Stimulated activated CD4-positive, alpha-beta T cell treated with anti-CD3 and anti-CD28 coated beads, Interleukin-2, amount 100 ng/mL, for 4 hours (primary cell): ENCODE measurements around the gene LGALSL.

Experiments
- DNase-seq: peaks from one replicate; pipeline ENCODE4 v3.0.0-alpha.2; 2020; ENCODE audit warnings: low read depth

LGALSL gene

GRCh38 chr2:64453770-64454385 is at the start of gene LGALSL:
Gene LGALSL (plus strand): TSS chr2:64454162. CDS start chr2:64454546, 384 bp downstream.
- DNase-seq: no peak

- no peak for DNase-seq
Measured at GRCh38 chr2:64404743-64405142, 49.2 kb upstream of the LGALSL start.

DNA sequence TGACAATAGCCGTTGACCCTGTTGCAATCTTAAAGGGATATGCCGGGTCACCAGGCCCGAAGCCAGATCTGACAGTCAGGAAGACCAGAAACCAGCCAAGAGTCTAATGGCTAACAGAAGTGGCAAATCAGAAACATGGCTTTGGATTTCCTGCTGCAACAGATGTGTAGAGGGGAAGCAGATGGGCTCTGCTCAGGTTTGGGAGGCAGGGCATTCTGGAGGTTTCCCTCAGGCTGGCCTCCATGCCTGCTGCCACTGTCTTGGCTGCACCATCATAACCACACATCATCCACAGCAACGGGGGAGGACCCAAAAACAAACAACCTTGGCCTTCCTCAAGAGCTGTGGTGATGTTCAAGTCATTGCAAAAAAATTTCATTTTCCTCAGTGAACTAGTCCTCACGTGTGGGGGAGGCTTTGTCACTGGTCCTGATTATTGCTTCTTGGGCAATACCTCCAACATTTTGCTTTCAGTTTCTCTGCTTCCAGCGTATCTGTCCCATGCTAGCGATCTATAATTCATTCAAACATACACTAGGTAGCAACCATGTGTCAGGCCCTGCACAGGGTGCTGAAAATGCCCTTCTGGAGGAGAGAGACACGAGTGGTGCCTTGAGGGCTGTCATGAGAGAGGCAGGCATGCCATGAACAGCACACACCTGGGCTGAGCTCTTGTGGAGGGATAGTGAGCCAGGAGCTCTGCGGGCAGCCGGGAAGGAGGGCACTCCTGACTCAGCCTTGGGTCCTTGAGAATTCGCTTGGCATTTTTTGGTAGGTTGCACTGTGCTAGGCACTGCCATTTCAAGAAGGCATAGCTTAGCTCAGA is 48.2 kb upstream of the LGALSL start:
- DNase-seq: no peak

DNA sequence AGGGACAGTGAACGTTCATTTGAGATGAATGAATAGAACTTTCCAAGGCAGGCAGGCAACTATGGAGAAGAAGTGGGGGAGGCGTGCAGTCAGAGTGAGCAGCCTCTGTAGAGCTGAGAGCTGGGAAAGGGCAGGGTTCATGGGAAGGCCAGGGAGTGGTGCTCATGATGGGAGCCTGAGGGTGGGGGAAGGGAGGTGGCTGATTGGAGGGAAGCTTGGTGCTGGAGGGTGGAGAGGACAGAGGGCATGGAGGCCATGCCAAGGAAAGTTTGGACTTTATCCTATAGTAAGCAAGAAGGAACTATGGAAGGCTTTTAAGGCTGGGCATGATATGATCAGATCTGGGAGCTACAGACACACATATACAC is 47.6 kb upstream of the LGALSL start:
- DNase-seq: no peak

DNA sequence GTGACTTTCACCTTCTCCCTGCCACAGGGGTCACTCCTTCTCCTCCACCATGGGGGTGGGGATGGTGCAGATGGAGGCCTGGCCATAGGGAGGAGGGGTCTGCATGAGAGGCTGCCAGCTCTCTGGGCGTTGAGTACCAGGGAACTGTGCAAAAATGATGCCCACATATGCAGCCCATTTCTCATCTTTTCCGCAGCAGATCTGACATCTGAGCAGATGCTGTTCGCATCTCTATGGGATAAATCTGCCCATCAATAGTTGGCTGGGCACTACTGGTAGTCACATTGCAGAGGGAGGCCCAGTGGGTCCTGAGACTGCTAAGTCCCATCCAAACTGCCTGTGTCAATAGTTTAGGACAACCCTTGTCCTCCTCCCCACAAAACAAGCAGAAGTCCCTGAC is 45.9 kb upstream of the LGALSL start:
- DNase-seq: no peak

- DNase-seq: no peak
Measured at GRCh38 chr2:64410671-64411070, 43.3 kb upstream of the LGALSL start.

DNA sequence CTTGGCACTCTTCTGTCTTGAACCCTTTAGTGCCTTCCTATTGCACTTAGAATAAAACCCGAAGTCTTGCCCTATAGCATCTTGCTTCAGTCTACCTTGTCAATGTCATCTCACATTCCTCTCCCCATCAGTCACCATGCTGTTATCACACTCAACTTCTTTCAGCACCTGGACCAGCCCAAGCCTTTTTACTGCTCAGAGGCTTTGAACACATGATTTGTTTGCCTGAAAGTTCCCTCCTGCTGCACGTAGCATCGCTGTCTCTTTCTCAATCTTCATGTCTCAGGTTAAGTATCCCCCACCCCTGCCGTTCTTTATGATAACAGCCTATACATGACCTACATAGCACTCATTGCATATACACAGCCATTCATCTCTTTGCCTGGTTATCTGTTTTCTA is 41.3 kb upstream of the LGALSL start:
- no peak for DNase-seq

GRCh38 chr2:64414736-64415435 is 39.1 kb upstream of the LGALSL start:
- DNase-seq: no peak

DNA sequence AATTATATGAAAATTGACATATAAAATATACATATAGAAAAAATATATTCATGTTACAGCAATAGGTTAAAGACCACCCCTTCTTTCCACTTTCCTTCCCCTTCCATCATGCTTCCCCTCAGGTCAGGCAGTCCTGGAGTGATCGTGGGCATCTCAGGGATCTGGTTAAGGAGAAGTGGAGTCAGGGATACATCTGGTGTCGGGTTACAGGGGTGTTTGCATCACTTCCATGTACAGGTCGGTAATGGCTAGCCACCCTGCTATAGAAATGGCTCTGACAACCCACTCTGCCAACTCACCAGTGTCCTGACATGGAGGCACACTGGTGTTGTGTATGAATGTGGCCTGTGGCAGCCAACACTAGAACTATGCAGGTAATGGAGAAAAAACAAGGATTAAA is 36.3 kb upstream of the LGALSL start:
- no peak for DNase-seq

DNA sequence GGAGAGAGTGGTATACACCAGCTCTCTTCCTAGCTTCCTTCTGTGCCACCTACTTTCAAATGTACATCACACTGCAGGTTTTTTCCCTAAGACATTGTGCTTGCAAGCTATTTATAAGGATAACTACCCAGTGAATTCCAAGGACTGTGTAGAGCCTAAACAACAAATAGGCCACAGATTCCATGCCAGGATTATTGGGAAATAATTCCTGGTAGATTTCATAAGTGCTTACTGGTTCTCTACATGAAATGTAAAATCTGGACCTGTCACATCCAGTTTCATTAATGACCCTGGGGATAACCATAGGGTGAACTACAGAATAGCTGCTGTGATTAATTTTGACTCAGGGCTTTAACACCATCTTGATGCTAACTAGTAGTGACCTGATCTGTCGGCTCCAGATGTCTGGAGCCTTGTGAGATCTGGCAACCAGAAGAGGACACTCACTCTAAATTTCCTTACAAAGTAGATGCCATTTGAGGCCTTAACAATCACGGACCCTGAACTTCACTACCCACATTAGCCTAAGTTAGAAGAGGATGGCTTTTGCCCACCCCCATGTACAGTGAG is 34.3 kb upstream of the LGALSL start:
- no peak for DNase-seq

DNA sequence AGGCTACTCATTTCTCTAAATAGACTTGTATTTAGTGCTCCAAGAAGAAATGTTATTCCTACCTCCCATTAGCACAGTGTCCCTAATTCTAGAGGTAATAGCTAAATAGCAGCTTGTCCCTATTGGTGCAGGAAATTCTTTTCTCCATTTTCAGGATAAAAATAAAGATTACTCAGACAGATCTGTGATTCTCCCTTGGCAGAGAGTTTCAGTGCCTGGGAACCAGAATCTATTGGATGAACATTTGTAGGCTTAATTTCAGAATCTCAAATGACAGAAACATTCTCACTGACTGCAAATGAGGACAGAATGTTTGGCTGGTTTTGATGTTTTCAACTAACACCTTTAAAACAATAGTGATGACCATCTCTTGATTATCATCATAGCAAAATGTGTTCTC is 33.3 kb upstream of the LGALSL start:
- DNase-seq: no peak

GRCh38 chr2:64421201-64421600 is 32.8 kb upstream of the LGALSL start:
- no peak for DNase-seq

GRCh38 chr2:64422466-64422865 is 31.5 kb upstream of the LGALSL start:
- no peak for DNase-seq

DNA sequence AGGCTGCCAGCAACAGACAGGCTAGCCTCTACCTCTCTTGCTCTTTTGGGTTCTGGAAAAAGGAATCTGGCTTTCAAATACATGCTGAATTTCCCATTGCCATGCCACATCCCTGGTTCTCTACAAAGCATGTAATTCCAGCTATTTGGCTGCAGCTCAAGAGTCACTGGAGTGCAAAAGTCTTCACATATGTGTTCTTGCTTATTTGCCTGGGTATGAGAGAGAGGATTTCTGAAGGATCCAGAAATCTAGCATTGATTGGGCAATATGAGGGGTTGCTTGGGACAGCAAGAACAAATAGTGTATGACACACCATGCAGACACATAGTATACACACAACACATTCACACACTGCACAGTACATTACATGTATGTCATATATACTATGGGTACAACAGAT is 30.7 kb upstream of the LGALSL start:
- DNase-seq: no peak

DNA sequence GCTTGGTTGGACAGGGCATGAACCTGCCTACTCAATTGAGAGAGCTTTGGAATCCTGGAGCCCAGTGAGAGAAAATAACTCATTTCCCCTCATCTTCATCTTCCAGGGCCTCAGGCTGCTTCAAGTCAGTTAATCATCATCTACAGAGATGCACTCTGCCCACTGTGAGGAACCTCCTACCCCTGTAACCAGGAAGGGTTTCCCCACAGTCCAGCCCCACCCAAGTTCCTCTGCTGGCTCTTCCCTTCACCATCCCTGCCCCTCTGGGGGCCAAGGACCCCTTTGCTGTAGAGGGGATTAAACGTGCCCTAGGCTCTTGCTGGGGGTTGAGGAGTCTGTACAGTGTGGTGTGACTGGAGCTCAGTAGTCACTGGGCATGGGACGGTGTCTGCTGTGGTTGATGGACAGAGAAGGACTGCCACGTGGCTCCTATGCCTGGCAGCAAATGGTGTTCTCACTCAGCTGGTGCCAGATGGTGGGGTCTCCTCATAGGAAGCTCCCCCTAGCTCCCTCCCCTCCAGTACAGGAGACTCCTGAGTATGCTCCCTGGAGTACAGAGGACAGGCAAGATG is 29.5 kb upstream of the LGALSL start:
- no peak for DNase-seq

GRCh38 chr2:64426183-64426952 is 27.6 kb upstream of the LGALSL start:
- no peak for DNase-seq

DNA sequence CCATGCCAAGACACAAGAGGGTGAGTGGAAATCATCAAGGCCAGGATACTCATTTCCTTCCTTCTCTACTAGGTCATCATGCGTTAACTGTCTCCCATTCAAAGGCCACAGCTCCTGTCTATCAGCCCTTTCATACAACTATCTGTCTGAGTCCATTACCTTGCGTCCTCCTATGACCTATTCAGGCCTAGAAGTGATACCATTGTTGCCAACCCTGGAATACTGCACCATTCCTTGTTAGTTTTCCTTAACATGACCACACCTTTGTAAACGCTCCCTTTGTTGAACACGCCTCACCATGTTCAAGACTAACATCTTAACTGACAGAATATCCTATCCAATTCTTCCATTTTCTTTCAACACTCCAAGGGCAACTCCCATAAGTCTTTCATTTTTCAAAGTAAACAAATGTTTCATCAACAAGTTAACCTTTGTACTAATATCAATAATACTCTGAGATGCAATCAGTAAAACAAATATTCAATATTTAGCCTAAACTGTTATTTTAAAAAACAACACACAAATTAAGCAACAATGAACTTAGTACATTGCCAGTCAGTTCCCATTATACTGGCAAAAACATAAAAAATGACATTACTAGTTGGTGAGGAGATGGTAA is 19.8 kb upstream of the LGALSL start:
- DNase-seq: no peak

- no peak for DNase-seq
Measured at GRCh38 chr2:64437883-64438282, 16.1 kb upstream of the LGALSL start.

GRCh38 chr2:64439194-64439593 is 14.8 kb upstream of the LGALSL start:
- DNase-seq: no peak

DNA sequence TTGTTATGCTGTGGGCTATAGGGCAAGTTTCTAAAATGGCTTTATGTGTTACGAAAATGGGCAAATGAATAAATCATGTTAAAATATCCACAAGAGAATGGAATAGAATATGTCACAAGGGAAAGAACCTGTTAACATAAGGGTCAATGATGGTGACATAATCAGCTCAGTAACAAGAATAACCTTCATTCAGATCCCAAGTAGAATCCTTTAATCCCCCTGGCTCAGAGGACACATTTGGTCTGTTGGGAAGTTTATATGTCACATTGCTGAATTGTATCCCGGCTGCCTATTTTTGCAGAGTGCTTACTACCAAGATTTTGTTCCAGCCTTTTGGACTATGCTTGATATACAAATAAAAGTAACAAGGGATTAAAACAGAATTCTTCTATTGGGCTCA is 13.1 kb upstream of the LGALSL start:
- no peak for DNase-seq

DNA sequence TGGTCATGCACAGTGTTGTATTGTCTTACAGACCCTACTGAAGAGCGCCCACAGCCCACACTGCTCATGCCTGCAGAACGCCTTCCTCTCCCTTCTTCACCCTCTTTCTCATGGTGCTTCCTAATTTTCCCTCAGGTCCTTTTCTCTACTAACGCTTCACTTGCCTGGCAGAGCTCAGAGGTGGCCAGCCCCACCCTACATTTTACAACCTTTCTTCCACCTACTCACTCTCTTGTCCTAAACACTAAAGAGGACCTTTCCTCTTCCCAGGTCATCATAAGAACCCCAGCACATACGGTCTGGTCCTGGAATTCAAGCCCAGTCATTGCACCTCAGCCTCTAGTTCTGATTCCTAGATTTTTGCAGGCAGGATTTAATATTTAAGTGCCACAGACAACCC is 11.7 kb upstream of the LGALSL start:
- DNase-seq: no peak
